H1 (cell line): ENCODE data around the gene TRAF3. TPM values are rescaled to one million over a fixed set of nuclear protein-coding genes. Genes with fewer than 3 reads are reported as not detected.

Source experiments
- EP300 ChIP-seq, 2 experiments: IDR thresholded peaks; 1 replicate in 1 of 2; 2 replicates in 1 of 2; pipeline ENCODE4 v1.6.1; 2011 to 2012; ENCODE audit warnings: low read depth in 2 of 2, low read length in 2 of 2, mild to moderate bottlenecking in 2 of 2, borderline replicate concordance in 1 of 2, inconsistent platforms in 1 of 2, moderate library complexity in 1 of 2
- EZH2 ChIP-seq: fragments of 200-600 bp; sonication (generic); IDR thresholded peaks from 2 replicates; pipeline ENCODE4 v1.7.1; 2012; ENCODE audit warnings: low read depth, mild to moderate bottlenecking, moderate library complexity, low read length, inconsistent platforms; ENCODE audit not compliant: severe bottlenecking
- GABPA ChIP-seq: IDR thresholded peaks from 2 replicates; pipeline ENCODE4 v1.6.1; 2011; ENCODE audit warnings: mild to moderate bottlenecking, low read length, moderate library complexity, borderline replicate concordance; ENCODE audit not compliant: insufficient read depth
- POLR2A ChIP-seq, 2 experiments: IDR thresholded peaks; 1 replicate in 1 of 2; 2 replicates in 1 of 2; pipeline ENCODE4 v1.6.1; 2011; ENCODE audit warnings: low read depth in 2 of 2, low read length in 2 of 2, mild to moderate bottlenecking in 2 of 2; ENCODE audit errors: control extremely low read depth in 1 of 2
- polyA plus RNA-seq, 7 experiments: library from polyadenylated mRNA; depleted of rRNA in 3 of 7; stranded (reverse) in 5 of 7; unstranded in 2 of 7; fragments of >200 nt in 5 of 7; fragments of 200-250 nt in 2 of 7; gene quantifications; 1 replicate in 5 of 7; 2 replicates in 1 of 7; 4 replicates in 1 of 7; pipeline versions ENCODE4 v1.2.1 to v1.2.3, GENCODE V29; 2011 to 2013; ENCODE audit warnings: missing spikeins in 2 of 7, mixed read lengths in 2 of 7
- total RNA-seq: library from RNA; stranded (reverse); fragmentation: NEBNext Ultra II Directional; extraction: Animal tissue kit (Norgen Biotek cat#: 25700); gene quantifications from 2 replicates; pipeline ENCODE4 v1.2.1, GENCODE V29; 2021
- TF ChIP-seq, protein P1 (sequence below): fragments of 300-600 bp; sonication (generic); IDR thresholded peaks from 2 replicates; pipeline ENCODE4 v1.7.1; 2012; ENCODE audit warnings: low read length, moderate library complexity, mild to moderate bottlenecking, inconsistent platforms; ENCODE audit not compliant: insufficient replicate concordance

TRAF3 gene
- total and polyA plus RNA-seq, 2 of the 8 experiments (the other 6 are each of a cell fraction or from before 2014, with no cell fraction given): 5.8 to 12.1 TPM

DNA sequence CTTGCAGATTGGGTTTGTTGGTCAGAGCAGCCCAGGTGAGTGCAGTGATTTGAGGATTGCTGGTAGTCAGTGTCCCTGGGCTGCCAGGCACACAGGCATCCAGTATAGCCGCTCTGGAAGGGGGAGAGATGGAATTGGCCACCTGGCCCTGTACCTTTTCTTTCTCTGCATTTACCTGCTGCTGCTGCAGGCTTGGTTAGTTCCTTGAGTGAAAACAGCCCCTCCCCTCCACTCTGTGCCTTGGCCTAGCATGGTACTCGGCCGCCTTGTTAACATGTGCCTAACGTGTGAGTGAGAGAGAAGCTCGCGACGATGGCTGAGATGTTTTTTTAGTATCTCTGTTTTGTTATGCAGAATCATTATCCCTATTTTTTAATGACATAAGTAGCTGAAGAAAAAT is 95.9 kb downstream of the TRAF3 start (continued):
- TF ChIP-seq, protein P1, sequence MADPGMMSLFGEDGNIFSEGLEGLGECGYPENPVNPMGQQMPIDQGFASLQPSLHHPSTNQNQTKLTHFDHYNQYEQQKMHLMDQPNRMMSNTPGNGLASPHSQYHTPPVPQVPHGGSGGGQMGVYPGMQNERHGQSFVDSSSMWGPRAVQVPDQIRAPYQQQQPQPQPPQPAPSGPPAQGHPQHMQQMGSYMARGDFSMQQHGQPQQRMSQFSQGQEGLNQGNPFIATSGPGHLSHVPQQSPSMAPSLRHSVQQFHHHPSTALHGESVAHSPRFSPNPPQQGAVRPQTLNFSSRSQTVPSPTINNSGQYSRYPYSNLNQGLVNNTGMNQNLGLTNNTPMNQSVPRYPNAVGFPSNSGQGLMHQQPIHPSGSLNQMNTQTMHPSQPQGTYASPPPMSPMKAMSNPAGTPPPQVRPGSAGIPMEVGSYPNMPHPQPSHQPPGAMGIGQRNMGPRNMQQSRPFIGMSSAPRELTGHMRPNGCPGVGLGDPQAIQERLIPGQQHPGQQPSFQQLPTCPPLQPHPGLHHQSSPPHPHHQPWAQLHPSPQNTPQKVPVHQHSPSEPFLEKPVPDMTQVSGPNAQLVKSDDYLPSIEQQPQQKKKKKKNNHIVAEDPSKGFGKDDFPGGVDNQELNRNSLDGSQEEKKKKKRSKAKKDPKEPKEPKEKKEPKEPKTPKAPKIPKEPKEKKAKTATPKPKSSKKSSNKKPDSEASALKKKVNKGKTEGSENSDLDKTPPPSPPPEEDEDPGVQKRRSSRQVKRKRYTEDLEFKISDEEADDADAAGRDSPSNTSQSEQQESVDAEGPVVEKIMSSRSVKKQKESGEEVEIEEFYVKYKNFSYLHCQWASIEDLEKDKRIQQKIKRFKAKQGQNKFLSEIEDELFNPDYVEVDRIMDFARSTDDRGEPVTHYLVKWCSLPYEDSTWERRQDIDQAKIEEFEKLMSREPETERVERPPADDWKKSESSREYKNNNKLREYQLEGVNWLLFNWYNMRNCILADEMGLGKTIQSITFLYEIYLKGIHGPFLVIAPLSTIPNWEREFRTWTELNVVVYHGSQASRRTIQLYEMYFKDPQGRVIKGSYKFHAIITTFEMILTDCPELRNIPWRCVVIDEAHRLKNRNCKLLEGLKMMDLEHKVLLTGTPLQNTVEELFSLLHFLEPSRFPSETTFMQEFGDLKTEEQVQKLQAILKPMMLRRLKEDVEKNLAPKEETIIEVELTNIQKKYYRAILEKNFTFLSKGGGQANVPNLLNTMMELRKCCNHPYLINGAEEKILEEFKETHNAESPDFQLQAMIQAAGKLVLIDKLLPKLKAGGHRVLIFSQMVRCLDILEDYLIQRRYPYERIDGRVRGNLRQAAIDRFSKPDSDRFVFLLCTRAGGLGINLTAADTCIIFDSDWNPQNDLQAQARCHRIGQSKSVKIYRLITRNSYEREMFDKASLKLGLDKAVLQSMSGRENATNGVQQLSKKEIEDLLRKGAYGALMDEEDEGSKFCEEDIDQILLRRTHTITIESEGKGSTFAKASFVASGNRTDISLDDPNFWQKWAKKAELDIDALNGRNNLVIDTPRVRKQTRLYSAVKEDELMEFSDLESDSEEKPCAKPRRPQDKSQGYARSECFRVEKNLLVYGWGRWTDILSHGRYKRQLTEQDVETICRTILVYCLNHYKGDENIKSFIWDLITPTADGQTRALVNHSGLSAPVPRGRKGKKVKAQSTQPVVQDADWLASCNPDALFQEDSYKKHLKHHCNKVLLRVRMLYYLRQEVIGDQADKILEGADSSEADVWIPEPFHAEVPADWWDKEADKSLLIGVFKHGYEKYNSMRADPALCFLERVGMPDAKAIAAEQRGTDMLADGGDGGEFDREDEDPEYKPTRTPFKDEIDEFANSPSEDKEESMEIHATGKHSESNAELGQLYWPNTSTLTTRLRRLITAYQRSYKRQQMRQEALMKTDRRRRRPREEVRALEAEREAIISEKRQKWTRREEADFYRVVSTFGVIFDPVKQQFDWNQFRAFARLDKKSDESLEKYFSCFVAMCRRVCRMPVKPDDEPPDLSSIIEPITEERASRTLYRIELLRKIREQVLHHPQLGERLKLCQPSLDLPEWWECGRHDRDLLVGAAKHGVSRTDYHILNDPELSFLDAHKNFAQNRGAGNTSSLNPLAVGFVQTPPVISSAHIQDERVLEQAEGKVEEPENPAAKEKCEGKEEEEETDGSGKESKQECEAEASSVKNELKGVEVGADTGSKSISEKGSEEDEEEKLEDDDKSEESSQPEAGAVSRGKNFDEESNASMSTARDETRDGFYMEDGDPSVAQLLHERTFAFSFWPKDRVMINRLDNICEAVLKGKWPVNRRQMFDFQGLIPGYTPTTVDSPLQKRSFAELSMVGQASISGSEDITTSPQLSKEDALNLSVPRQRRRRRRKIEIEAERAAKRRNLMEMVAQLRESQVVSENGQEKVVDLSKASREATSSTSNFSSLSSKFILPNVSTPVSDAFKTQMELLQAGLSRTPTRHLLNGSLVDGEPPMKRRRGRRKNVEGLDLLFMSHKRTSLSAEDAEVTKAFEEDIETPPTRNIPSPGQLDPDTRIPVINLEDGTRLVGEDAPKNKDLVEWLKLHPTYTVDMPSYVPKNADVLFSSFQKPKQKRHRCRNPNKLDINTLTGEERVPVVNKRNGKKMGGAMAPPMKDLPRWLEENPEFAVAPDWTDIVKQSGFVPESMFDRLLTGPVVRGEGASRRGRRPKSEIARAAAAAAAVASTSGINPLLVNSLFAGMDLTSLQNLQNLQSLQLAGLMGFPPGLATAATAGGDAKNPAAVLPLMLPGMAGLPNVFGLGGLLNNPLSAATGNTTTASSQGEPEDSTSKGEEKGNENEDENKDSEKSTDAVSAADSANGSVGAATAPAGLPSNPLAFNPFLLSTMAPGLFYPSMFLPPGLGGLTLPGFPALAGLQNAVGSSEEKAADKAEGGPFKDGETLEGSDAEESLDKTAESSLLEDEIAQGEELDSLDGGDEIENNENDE: no peak
- TF ChIP-seq POLR2A (IDR thresholded peaks at IDR 0.05; ENCODE audit: control extremely low read depth in 1 of 2, low read depth in 2 of 2, low read length in 2 of 2) (no peak), EP300 (IDR thresholded peaks at IDR 0.05; ENCODE audit: borderline replicate concordance in 1 of 2, low read depth in 2 of 2, low read length in 2 of 2) (no peak), EZH2 (no peak), GABPA (no peak)
